ENCODE data around the gene ANKAR. TPM values are rescaled to one million over a fixed set of nuclear protein-coding genes. Genes with fewer than 3 reads are reported as not detected.
A peak's percentile ranks its signal among the peaks of the same experiment; 100 is the strongest.

Gene ANKAR
- total and polyA plus RNA-seq, 2 of the 4 experiments (the other 2 are of a cell fraction): 0.96 to 2.2 TPM

DNA sequence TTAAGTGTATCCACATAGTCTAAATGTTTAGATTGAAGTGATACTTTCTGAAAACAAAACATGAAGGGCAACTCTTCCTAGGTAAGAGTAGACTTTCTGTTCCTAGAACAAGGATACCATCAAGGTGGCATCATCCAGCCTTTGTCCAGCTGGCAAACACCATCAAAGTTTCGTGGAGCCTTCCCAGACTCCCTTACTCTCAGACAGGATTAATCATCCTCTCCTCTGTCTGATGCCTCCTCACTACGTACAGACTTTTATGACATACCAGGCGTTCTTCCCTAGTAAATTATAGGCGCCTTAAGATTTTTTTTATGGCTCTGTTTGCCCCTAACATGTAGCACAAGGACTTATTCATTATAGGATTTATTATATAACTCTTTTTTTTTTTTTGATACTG, 42.6 kb upstream of the ANKAR start:
- intact Hi-C loops (cut with micrococcal nuclease): no loop called here
- ATAC-seq (ENCODE audit: low read depth): no peak

More for the DNA sequence above, 42.6 kb upstream of the ANKAR start:
- H2AK9ac ChIP-seq (replicated peaks; ENCODE audit: low read depth, low read length, poor library complexity): no peak overlapping the region
- no peak for DNase-seq
- no peak overlapping the region for H3K4me3 ChIP-seq (ENCODE audit: insufficient read depth, low read depth, low read length)
- no peak overlapping the region; the same call in 1 of the 2 replicates for H3K18ac ChIP-seq (ENCODE audit: low read depth, low read length)
- no peaks in the 10 kb centered on the region for H3K79me1 ChIP-seq (ENCODE audit: low read depth in 1 of 2, low read length in 2 of 2)
- peaks cover 3% of the 10 kb centered on the region for H3K9me1 ChIP-seq (ENCODE audit: insufficient read depth, low read length)
- no peak overlapping the region for H3K56ac ChIP-seq (ENCODE audit: extremely low read depth, insufficient read depth, low read length)
- H3K4me2 ChIP-seq (ENCODE audit: low read depth, low read length): no peak overlapping the region
- no peak overlapping the region for H3K14ac ChIP-seq (replicated peaks; ENCODE audit: low read depth, low read length)
- TF ChIP-seq NFE2L2 (IDR thresholded peaks at IDR 0.05; ENCODE audit: low read depth, low read length) (no peak), BHLHE40 (IDR thresholded peaks at IDR 0.05; ENCODE audit: low read depth, low read length) (no peak), MAZ (IDR thresholded peaks at IDR 0.05; ENCODE audit: borderline replicate concordance, low read depth, low read length) (no peak), MAFK (IDR thresholded peaks at IDR 0.05; ENCODE audit: low read depth, low read length) (no peak), MXI1 (IDR thresholded peaks at IDR 0.05; ENCODE audit: borderline replicate concordance, low read depth, low read length) (no peak), RFX5 (IDR thresholded peaks at IDR 0.05; ENCODE audit: low read depth, low read length) (no peak), POLR2A (IDR thresholded peaks at IDR 0.05; ENCODE audit: low read depth, low read length) (no peak), FOS (IDR thresholded peaks at IDR 0.05; ENCODE audit: low read depth, low read length) (no peak), RAD21 (IDR thresholded peaks at IDR 0.05; ENCODE audit: low read length) (no peak)
- TF ChIP-seq, protein P1, sequence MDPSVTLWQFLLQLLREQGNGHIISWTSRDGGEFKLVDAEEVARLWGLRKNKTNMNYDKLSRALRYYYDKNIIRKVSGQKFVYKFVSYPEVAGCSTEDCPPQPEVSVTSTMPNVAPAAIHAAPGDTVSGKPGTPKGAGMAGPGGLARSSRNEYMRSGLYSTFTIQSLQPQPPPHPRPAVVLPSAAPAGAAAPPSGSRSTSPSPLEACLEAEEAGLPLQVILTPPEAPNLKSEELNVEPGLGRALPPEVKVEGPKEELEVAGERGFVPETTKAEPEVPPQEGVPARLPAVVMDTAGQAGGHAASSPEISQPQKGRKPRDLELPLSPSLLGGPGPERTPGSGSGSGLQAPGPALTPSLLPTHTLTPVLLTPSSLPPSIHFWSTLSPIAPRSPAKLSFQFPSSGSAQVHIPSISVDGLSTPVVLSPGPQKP (IDR thresholded peaks at IDR 0.05; ENCODE audit: borderline replicate concordance, low read depth, low read length): no peak
- no peak overlapping the region for H3K9ac ChIP-seq (ENCODE audit: low read depth, low read length)
- peaks cover 8% of the 10 kb centered on the region for H3K4me1 ChIP-seq (ENCODE audit: control insufficient read depth, insufficient read depth, low read length)
- no peak overlapping the region for H2AK5ac ChIP-seq (ENCODE audit: low read depth, low read length)
- H2BK120ac ChIP-seq (ENCODE audit: low read depth, low read length): no peak overlapping the region
- no peak overlapping the region for H3K27ac ChIP-seq (ENCODE audit: insufficient read depth, low read length)
- H2BK5ac ChIP-seq (ENCODE audit: low read depth, low read length, poor library complexity, severe bottlenecking): no peak overlapping the region
- no peak overlapping the region for H4K8ac ChIP-seq (ENCODE audit: low read depth in 2 of 2, low read length in 2 of 2)
- no peaks in the 10 kb centered on the region for H4K20me1 ChIP-seq (ENCODE audit: insufficient read depth, low read length)
- H4K91ac ChIP-seq (ENCODE audit: insufficient read depth, low read depth, low read length): no peak overlapping the region
- no peaks in the 10 kb centered on the region for H3K36me3 ChIP-seq (ENCODE audit: control insufficient read depth, insufficient read depth, low read length)
- no peak overlapping the region; the same call in 1 of the 2 replicates for H2BK20ac ChIP-seq (ENCODE audit: low read depth, low read length)
- H3K23ac ChIP-seq (ENCODE audit: low read depth, low read length): 0 out of 2 replicates have a peak overlapping the region, but pooled peaks have one; percentile 11
- in situ Hi-C loops (cut with MboI; ENCODE audit: low sequenced_read_pairs): loop anchor here (10.0 kb wide), 1 partner anchor 157 kb away; no protein-coding TSS in a partner anchor
- H3K4ac ChIP-seq (ENCODE audit: low read depth, low read length): no peak overlapping the region
- no TSS peak for BruUV-seq (replicated peaks)
- no peak overlapping the region for H4K5ac ChIP-seq (ENCODE audit: low read depth, low read length)
- WGBS, 2 experiments (ENCODE audit: extremely low coverage in 2 of 2, insufficient read length in 1 of 2): no CpG with 5 or more reads among the region's 4 CpGs
- dilution Hi-C loops (cut with HindIII; ENCODE audit: low sequenced_read_pairs, unreplicated experiment): no loop called here
- H2BK15ac ChIP-seq (ENCODE audit: low read depth, low read length): no peak overlapping the region
- no peak overlapping the region for H2AFZ ChIP-seq (replicated peaks; ENCODE audit: low read length, poor library complexity)
- ChIA-PET CTCF (no interaction called here), POLR2A (ENCODE audit: unreplicated experiment) (no interaction called here)
- no peaks in the 10 kb centered on the region for H3K27me3 ChIP-seq (ENCODE audit: control insufficient read depth, insufficient read depth, low read length)
- H3K9me3 ChIP-seq (ENCODE audit: control insufficient read depth, insufficient read depth, low read length): no peaks in the 10 kb centered on the region

Data from IMR-90 (cell line).